Measurements from ENCODE around the gene VARS1.
A peak's percentile ranks its signal among the peaks of the same experiment; 100 is the strongest.
"Not testable (repeated sequence)": the region's sequence is repeated elsewhere in the genome, so short reads cannot be mapped to it uniquely, and the experiment has no call there.

VARS1 gene

DNA sequence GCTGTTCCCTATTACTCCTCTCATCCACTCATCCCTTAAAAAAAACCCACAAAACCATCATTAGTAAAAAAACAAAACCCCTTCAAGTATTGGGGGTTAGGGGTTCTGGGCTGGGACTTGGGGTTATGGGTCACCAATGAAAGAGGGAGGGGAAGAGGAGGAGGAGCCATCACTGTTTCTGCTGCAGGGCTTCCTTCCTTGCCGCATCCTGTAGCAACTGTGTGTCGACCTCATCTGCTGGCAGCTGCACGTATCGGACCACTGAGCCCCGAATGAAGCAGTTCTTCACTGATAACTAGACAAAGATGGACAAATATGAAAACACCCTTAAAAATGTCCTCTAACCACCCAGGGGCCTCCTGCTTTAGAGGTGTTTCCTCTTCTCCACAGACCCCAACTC lies 2.0 kb upstream of the VARS1 start:
- no peak overlapping the region for H3K4me3 ChIP-seq (replicated peaks; ENCODE audit: low read depth, low read length)
- TF ChIP-seq, protein P1, sequence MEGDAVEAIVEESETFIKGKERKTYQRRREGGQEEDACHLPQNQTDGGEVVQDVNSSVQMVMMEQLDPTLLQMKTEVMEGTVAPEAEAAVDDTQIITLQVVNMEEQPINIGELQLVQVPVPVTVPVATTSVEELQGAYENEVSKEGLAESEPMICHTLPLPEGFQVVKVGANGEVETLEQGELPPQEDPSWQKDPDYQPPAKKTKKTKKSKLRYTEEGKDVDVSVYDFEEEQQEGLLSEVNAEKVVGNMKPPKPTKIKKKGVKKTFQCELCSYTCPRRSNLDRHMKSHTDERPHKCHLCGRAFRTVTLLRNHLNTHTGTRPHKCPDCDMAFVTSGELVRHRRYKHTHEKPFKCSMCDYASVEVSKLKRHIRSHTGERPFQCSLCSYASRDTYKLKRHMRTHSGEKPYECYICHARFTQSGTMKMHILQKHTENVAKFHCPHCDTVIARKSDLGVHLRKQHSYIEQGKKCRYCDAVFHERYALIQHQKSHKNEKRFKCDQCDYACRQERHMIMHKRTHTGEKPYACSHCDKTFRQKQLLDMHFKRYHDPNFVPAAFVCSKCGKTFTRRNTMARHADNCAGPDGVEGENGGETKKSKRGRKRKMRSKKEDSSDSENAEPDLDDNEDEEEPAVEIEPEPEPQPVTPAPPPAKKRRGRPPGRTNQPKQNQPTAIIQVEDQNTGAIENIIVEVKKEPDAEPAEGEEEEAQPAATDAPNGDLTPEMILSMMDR (IDR thresholded peaks at IDR 0.05; ENCODE audit: low read depth, low read length, missing control alignments): no peak
- DNase-seq (ENCODE audit: extremely low read depth, low read depth): no peak

DNA sequence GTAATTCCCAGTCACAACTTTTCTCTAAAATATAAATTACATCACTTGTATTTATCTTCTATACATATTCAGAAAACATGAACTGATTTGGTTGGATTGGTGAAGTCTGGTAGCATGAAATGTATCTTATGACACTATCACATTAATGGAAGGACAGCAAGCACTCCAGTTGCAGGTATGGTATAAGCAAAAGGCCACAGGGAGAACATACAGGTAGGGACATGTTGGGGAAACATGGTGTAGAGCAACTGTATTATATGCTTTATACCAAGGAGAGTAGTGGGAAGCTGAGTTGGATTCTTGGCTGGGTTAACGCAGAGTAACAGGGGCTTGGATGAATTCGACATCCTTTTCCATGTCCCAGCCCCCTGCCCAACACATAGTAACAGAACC lies 1.4 kb upstream of the VARS1 start:
- no peak overlapping the region for H3K4me3 ChIP-seq (replicated peaks; ENCODE audit: low read depth, low read length)
- TF ChIP-seq, protein P1 (IDR thresholded peaks at IDR 0.05; ENCODE audit: low read depth, low read length, missing control alignments): no peak
- DNase-seq (ENCODE audit: extremely low read depth, low read depth): no peak

DNA sequence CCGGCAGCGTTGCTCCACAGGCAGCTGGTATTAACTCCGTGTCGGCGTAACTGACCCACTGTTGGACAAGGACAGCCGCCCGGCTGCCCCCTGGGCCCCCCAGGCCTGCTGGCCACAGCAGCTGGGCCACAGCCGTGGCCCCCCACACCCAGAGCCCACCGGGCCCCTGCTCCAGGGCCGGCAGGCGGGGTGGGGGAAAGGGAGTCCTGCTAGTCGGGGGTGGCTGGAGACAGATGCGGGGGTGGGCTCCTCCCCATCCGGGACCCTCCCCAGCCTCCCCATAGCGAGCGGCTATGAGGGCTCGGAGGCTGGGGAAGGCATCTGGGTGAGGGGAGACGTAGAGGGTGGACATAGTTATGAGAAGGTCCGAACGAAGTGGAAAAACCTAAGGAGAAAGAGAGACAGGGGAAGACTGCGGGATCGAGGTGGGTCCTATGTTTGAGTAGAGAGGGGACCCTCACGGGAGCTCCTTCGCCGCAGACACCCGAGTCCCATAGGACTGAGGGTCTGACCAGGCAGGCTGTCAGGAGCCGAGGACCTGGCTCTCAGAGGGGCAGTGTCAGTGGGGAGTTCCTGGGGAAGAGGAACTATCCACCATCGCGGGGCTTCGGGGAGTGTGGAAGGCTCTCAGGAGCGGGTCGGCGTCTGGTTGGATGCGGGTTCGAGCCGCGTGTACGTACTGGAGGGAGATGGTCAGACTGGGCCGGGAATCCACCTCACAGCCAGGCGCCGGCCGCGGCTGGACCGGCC lies 511 bp downstream of the VARS1 start:
- TF ChIP-seq, protein P1 (IDR thresholded peaks at IDR 0.05; ENCODE audit: low read depth, low read length, missing control alignments): no peak
- peak overlapping the region; percentile 97 for H3K4me3 ChIP-seq (replicated peaks; ENCODE audit: low read depth, low read length)
- DNase-seq (ENCODE audit: extremely low read depth, low read depth): no peak

DNA sequence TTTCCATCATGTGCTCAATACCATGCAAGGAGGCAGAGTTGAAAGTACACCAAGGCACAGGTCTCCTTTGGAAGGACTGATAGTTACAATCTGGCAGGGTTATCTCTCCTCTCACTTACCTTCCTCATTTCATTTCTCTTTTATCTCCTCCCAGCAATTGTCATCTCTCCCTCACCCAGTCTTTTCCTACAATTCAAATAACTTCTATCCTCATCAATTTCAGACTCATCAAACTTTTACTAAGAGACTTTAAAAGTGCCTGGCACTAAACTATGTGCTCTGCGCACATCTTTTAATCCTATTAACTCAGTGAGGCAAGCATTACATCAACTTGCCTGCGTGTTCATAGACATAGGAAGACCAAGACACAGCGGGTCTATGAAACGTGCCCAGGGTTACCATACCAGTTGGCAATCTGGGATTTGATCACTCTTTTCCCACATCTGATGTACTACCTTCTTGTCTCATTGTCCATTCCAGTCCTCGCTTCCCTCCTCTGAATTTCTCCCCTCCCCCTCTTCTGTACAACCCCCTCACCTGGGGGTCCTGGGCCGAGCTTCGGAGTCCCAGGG lies 1.2 kb downstream of the VARS1 start:
- TF ChIP-seq, protein P1 (IDR thresholded peaks at IDR 0.05; ENCODE audit: low read depth, low read length, missing control alignments): no peak
- peak overlapping the region; percentile 97 for H3K4me3 ChIP-seq (replicated peaks; ENCODE audit: low read depth, low read length)
- no peak for DNase-seq (ENCODE audit: extremely low read depth, low read depth)

DNA sequence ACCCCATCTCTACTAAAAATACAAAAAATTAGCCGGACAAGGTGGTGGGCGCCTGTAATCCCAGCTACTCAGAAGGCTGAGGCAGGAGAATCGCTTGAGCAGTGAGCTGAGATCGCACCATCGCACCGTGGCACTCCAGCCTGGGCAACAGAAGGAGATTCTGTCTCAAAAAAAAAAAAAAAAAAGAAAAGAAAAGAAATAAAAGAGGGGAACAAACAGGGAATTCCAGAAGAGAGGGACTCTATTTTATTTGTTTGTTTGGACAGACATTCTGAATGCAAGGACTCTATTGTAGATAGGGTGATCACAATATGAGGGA lies 1.7 kb downstream of the VARS1 start:
- peak overlapping the region; percentile 97 for H3K4me3 ChIP-seq (replicated peaks; ENCODE audit: low read depth, low read length)
- DNase-seq (ENCODE audit: extremely low read depth, low read depth): not testable (repeated sequence)

DNA sequence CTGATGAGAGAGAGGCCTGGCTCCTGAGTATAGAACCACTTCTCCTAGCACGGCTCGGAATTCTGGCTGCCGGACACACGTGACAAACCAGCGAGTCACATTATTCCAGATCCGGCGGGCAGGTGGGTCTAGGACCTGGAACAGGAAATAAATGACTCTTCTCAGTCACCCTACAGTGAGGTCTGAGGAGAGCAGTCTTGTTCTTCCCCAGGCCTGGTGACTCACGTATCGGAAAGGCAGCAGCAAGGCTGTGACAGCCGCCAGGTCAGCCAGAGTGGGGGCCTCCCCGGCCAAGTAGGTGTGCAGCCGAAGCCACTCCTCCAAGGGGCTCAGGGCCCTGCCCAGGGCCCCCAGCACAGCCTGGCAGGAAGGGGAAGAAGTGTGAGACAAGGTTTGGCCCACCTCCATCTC lies 2.8 kb downstream of the VARS1 start:
- TF ChIP-seq, protein P1 (IDR thresholded peaks at IDR 0.05; ENCODE audit: low read depth, low read length, missing control alignments): no peak
- H3K4me3 ChIP-seq (replicated peaks; ENCODE audit: low read depth, low read length): peak overlapping the region; percentile 97
- DNase-seq (ENCODE audit: extremely low read depth, low read depth): no peak

DNA sequence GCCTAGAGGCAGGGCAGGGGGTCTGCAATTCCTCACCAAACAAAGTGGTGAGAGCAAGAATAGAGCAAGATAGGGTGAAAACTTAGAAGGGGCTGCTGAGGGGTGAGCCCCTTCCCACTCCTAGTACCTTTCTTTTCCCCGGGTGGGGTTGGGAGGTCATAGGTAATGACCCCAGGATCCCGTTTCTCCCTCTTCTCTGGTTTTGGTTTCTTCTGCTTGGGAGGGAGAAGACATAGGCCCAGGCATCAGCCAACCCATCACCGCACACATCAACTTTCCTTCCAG lies 3.5 kb downstream of the VARS1 start:
- H3K4me3 ChIP-seq (replicated peaks; ENCODE audit: low read depth, low read length): no peak overlapping the region
- TF ChIP-seq, protein P1 (IDR thresholded peaks at IDR 0.05; ENCODE audit: low read depth, low read length, missing control alignments): no peak
- DNase-seq (ENCODE audit: extremely low read depth, low read depth): no peak

All from HFF-Myc (cell line).